ENCODE measurements around the gene MBL2.

GRCh38 chr10:52750629-52751028 lies 22.0 kb downstream of the MBL2 start:
- TF ChIP-seq CTCF (conservative IDR thresholded peaks at IDR 0.05), result no peak
- TF ChIP-seq EZH2 (IDR thresholded peaks at IDR 0.05; ENCODE audit: low read depth), result no peak
